HG02571 (cell line): Measurements from ENCODE around the gene PCLO.
"Not testable (repeated sequence)": the region's sequence is repeated elsewhere in the genome, so short reads cannot be mapped to it uniquely, and the experiment has no call there.

Experiments
- ATAC-seq: cut with Tn5 transposase; IDR thresholded peaks from one replicate; pipeline ENCODE4 v1.9.1; 2021; ENCODE audit warnings: mild to moderate bottlenecking, moderate library complexity; ENCODE audit not compliant: unreplicated experiment

PCLO gene

DNA sequence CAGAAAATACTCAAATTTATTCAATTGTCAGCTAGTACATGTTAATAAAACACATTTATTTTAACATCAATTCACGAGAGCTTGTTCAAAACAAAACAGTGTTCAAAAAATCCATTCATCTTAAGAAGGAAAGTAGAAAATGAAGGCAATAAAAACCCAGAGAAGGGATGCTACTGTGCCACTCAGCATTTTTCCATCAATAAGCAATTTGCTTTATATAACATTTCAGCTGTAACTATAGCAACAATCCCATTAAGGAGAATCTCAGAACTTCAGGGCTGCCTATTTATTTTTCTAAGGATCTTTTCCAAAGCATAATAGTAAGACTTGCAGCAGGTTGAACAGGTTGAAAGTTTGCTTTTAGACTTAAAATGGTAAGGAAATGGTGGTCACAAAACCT, 190.5 kb downstream of the PCLO start:
- ATAC-seq = no peak

GRCh38 chr7:82965088-82966036, 197.3 kb downstream of the PCLO start:
- ATAC-seq = no peak

GRCh38 chr7:82964150-82964882, 198.4 kb downstream of the PCLO start:
- no peak for ATAC-seq

DNA sequence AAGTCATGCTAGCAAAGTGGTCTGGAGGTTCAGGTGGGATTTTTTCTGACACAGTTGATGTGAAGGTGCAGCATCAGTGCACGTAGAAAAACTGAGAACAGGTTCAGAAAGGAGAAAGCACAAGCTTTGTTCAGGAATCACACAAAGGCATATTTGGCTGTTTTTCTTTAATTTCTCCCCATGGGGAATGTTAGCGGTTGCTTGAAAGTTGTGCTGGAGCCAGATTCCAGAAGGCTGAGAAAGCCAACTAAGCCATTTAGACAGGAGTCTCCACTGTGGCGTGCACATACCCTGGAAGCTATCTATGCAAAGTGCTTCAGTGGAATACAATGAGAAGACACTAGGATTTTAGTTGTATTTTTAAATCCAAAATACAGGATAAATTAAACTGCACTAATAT, 201.4 kb downstream of the PCLO start:
- ATAC-seq = no peak

GRCh38 chr7:82959528-82959927, 203.2 kb downstream of the PCLO start:
- ATAC-seq = no peak

GRCh38 chr7:82957521-82957920, 205.2 kb downstream of the PCLO start:
- ATAC-seq = no peak

DNA sequence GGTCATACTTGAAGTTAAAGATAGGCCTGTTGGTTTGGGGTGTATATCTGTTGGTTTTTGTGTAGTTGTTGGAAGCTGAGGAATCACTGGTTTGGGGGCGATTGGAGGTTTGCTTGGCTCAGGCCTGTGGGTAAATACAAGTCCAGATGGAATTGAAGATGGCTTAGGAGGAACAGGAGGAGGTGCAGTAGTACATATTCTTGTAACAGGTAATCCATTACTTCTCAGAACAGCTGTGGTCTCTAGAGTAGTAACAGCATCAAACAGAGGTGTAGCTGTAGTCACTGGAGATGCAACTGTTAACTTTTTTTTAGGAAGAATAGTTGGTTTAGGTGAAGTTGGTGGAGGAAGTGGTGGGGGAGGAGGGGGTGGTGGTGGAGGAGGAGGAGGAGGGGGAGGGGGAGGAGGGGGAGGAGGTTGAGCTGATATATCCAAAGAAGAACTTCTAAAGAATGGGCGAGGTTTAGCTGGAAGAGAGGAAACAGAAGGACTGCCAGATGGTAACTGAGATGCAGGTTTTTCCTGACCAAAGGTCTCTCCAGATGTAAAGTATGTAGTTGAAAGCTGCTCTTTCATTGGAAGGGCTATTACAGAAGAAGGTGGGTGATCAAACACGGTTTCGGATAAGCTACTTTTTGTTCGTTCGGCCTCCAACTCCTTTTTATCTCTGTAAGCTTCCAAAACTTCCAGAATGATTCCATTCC, 209.2 kb downstream of the PCLO start:
- no peak for ATAC-seq

DNA sequence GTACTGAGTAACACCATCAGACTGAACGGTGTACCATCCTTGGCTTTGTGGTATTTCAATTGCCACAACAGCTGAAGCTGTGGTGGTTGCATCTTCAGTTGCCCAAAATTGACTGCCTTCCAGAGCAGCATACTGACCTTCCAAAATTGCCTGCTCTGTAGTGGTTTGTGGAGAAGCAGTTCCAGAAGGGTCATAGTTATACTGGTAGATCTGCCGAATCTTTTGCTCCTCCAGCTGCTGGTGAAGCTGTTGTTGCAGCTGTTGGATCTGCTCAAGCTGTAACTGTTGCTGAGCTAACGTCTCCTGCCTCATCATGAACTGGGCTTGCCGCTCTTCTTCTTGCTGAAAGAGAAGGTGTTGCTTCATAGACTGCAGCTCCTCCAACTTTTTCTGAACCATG, 212.2 kb downstream of the PCLO start:
- ATAC-seq = no peak

DNA sequence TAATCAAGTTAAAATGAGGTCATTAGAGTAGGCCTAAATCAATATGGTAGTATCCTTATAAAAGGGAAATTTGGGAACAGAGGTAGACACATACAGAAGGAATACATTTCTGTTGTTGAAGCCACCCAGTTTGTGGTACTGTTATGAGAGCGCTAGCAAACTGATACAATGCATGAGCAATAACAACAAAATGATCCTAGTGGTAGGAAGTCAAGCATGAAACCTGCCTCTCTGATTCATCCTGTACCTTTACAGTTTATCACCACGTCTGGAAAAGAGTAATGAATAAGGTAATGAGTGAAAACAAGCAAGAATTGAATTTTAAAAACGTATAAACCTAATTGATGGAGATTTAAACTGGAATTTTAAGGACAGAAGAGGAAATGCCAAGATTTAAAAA, 217.2 kb downstream of the PCLO start:
- ATAC-seq = no peak

GRCh38 chr7:82945056-82945455, 217.6 kb downstream of the PCLO start:
- ATAC-seq = no peak

GRCh38 chr7:82932516-82932915, 230.2 kb downstream of the PCLO start:
- ATAC-seq = no peak

GRCh38 chr7:82926477-82926876, 236.2 kb downstream of the PCLO start:
- ATAC-seq = no peak

DNA sequence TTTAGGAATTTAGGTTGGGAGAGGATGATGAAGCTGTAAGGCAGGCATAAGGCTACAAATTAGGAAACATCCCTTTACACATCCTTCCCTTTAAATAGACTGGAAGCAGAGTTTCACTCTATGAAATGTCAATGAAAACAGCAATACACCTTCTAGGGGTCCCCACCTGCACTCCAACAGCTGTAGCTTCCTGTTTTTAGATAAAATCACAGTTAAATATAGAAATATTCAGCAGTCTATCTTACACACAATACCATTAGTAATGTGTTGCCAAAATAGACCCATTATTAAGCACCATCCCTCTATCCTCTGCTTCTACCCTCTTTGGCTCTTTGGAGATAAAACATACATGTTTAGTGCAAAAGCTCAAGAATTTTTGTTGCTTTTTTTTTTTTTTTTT, 237.4 kb downstream of the PCLO start:
- ATAC-seq = no peak

DNA sequence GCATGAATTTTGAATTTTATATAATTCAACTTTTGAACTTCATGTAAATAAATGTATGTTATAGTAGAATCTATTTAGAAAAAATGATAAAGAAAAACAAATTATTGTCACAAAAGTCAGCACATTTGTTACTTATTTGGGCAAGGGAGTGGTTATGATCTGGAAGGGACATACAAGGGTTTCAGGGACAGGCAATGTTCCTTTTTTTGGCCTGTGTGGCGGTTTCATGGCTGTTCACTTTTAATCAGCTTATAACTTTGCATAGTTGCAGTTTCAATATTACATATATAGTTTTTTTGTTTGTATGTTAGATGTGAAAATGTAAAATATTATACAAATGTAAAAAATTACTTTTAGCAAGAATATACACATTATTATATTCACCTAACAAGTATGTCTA, 256.2 kb downstream of the PCLO start:
- no peak for ATAC-seq

GRCh38 chr7:82904871-82905270, 257.8 kb downstream of the PCLO start:
- no peak for ATAC-seq

DNA sequence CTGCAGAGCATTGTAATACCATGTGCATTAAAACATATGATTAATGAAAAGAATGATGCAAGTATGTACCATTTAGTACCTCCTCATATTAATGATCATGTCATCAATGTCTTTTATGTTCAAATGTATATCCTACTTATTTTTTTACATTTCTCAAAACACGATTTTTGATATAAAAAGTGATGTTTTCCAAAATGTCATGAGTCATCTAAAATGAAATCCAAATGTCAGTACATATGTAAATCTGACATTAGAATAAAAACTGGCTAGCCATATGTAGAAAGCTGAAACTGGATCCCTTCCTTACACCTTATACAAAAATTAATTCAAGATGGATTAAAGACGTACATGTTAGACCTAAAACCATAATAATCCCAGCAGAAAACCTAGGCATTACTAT, 261.6 kb downstream of the PCLO start:
- not testable (repeated sequence) for ATAC-seq

GRCh38 chr7:82897500-82897899, 265.2 kb downstream of the PCLO start:
- no peak for ATAC-seq

DNA sequence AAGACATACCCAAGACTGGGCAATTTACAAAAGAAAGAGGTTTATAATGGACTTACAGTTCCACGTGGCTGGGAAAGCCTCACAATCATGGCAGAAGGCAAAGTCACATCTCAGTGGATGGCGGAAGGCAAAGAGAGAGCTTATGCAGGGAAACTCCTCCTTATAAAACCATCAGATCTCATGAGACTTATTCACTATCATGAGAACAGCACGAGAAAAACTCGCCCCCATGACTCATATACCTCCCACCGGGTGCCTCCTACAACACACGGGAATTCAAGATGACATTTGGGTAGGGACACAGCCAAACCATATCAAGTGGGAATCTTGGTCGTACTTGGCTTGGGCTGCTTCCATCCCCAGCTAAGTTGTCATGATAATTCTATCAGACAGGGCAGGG, 268.3 kb downstream of the PCLO start:
- ATAC-seq = not testable (repeated sequence)

DNA sequence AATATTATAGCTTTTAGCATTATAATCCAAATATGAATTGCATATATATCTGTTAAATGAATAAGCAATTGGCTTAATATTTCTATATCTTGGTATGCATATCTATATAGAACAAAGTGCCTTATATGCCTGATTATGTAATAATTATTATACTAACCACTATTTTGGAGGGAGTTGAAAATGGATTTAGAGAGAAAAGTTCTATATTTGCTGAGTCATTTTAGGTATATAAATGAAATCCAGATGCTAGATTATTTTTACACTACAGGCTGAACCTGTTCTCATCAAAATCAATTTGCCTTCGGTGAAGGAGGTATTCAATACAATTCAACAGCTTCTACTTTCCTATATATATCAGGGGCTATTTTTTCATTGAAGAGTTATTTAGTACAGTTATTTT, 276.4 kb downstream of the PCLO start:
- ATAC-seq = no peak

GRCh38 chr7:82865856-82866255, 296.8 kb downstream of the PCLO start:
- ATAC-seq = no peak

DNA sequence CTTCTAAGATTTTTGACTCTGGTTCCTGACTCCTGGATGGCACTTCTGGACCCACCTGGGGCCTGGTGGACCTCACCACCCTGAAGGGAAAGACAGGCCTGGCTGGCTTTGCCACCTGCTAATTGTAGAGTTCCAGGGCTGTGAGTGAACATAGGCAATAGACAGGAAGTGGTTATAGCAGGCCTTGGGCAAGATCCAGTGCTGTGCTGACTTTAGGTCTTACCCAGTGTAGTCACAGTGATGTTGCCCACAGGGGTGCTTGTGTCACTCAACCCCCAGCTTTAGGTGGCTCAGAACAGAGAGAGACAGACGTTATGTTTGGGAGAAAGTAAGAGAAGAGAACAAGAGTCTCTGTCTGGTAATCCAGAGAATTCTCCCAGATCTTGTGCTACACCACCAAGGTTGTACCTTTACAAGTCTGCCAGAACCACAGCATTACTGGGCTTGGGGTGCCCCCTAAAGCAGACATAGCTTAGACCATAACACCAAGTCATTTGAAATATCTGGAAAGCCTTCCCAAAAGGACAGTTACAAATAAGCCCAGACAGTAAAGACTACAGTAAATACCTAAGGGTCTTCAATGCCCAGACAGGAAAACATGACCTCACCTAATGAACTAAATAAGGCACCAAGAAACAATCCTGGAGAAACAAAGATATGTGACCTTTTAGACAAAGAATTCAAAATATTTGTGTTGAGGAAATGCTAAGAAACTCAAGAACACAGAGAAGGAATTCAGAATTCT, 303.4 kb downstream of the PCLO start:
- ATAC-seq = no peak
